OCI-LY1 (cell line): ENCODE measurements around the gene DCTD.

Experiments
- EZH2 ChIP-seq: fragments of 200-600 bp; sonication (generic), shearing (Covaris generic); IDR thresholded peaks from 2 replicates; pipeline ENCODE4 v1.8.0; 2017; ENCODE audit warnings: borderline replicate concordance, mixed run types, mild to moderate bottlenecking, antibody characterized with exemption, low read length, moderate library complexity, mixed read lengths
- TF ChIP-seq, protein P1 (sequence below): fragments of 200-600 bp; sonication (generic), shearing (Covaris generic); IDR thresholded peaks from 2 replicates; pipeline ENCODE4 v1.5.1; 2017; ENCODE audit warnings: mild to moderate bottlenecking, antibody characterized with exemption, low read length, moderate library complexity, mixed read lengths

GRCh38 chr4:182888891-182889290 is 28.3 kb downstream of the DCTD start:
- TF ChIP-seq, protein P1, sequence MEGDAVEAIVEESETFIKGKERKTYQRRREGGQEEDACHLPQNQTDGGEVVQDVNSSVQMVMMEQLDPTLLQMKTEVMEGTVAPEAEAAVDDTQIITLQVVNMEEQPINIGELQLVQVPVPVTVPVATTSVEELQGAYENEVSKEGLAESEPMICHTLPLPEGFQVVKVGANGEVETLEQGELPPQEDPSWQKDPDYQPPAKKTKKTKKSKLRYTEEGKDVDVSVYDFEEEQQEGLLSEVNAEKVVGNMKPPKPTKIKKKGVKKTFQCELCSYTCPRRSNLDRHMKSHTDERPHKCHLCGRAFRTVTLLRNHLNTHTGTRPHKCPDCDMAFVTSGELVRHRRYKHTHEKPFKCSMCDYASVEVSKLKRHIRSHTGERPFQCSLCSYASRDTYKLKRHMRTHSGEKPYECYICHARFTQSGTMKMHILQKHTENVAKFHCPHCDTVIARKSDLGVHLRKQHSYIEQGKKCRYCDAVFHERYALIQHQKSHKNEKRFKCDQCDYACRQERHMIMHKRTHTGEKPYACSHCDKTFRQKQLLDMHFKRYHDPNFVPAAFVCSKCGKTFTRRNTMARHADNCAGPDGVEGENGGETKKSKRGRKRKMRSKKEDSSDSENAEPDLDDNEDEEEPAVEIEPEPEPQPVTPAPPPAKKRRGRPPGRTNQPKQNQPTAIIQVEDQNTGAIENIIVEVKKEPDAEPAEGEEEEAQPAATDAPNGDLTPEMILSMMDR = no peak
- no peak for TF ChIP-seq EZH2
